CD14-positive monocyte (primary cell): Measurements from ENCODE around the gene TUT1. TPM values are rescaled to one million over a fixed set of nuclear protein-coding genes. Genes with fewer than 3 reads are reported as not detected.

Source experiments
- DNase-seq, 3 donors: peaks; one replicate each; pipeline ENCODE4 v3.0.0-alpha.2; 2011 to 2022
- H2AFZ ChIP-seq: 2 replicates; pipeline ENCODE4 v1.6.0; 2012; ENCODE audit warnings: mild to moderate bottlenecking, low read depth, low read length, inconsistent platforms; ENCODE audit not compliant: insufficient read depth, poor library complexity, severe bottlenecking
- H3K27ac ChIP-seq, 2 donors: 1 replicate in 1 of 2; 2 replicates in 1 of 2; pipeline ENCODE4 v1.5.1; 2012 to 2013; ENCODE audit warnings: low read length in 2 of 2, control low read depth in 1 of 2, inconsistent platforms in 1 of 2, low read depth in 1 of 2, mild to moderate bottlenecking in 1 of 2
- H3K27me3 ChIP-seq, 2 donors: one replicate each; pipeline versions ENCODE4 v1.6.0 to v1.6.1; 2011 to 2013; ENCODE audit warnings: low read length in 2 of 2; ENCODE audit not compliant: control insufficient read depth in 2 of 2, insufficient read depth in 2 of 2
- H3K36me3 ChIP-seq, 2 donors: replicated peaks in 1 of 2; 1 replicate in 1 of 2; 2 replicates in 1 of 2; pipeline versions ENCODE4 v1.5.1 to v1.6.1; 2012 to 2013; ENCODE audit warnings: low read length in 2 of 2, control low read depth in 1 of 2, inconsistent platforms in 1 of 2, mild to moderate bottlenecking in 1 of 2; ENCODE audit not compliant: insufficient read depth in 2 of 2, control insufficient read depth in 1 of 2
- H3K4me1 ChIP-seq, 2 donors: 1 replicate in 1 of 2; 2 replicates in 1 of 2; pipeline versions ENCODE4 v1.5.1 to v1.6.1; 2012 to 2013; ENCODE audit warnings: low read length in 2 of 2, control low read depth in 1 of 2, inconsistent platforms in 1 of 2, mild to moderate bottlenecking in 1 of 2, moderate library complexity in 1 of 2; ENCODE audit not compliant: insufficient read depth in 2 of 2, control insufficient read depth in 1 of 2
- H3K4me2 ChIP-seq: replicated peaks from 2 replicates; pipeline ENCODE3; 2012; ENCODE audit warnings: low read length, moderate library complexity, mild to moderate bottlenecking; ENCODE audit not compliant: poor library complexity, severe bottlenecking; ENCODE audit errors: extremely low read depth
- H3K4me3 ChIP-seq, 3 experiments: fragments of 200-600 bp in 1 of 3; sonication (generic) in 1 of 3; replicated peaks in 1 of 3; 1 replicate in 2 of 3; 2 replicates in 1 of 3; pipeline ENCODE4 v1.5.1; 2011 to 2013; ENCODE audit warnings: low read length in 3 of 3, mild to moderate bottlenecking in 3 of 3, control low read depth in 2 of 3, low read depth in 2 of 3, inconsistent platforms in 1 of 3, moderate library complexity in 1 of 3
- H3K79me2 ChIP-seq: 2 replicates; pipeline ENCODE4 v1.6.0; 2012; ENCODE audit warnings: mild to moderate bottlenecking, control low read depth, inconsistent platforms, low read length, moderate library complexity; ENCODE audit not compliant: insufficient read depth
- H3K9ac ChIP-seq: 2 replicates; pipeline ENCODE4 v1.6.0; 2017; ENCODE audit warnings: low read length, mild to moderate bottlenecking; ENCODE audit not compliant: insufficient read depth, poor library complexity, severe bottlenecking
- H3K9me3 ChIP-seq, 2 donors: replicated peaks in 1 of 2; 1 replicate in 1 of 2; 2 replicates in 1 of 2; pipeline versions ENCODE4 v1.5.1 to v1.6.1; 2012 to 2013; ENCODE audit warnings: low read length in 2 of 2, control low read depth in 1 of 2; ENCODE audit not compliant: control insufficient read depth in 1 of 2, insufficient read depth in 1 of 2
- H4K20me1 ChIP-seq: 2 replicates; pipeline ENCODE4 v1.6.0; 2012; ENCODE audit warnings: mild to moderate bottlenecking, low read length, control low read depth, moderate library complexity; ENCODE audit not compliant: insufficient read depth
- H3K27ac Mint-ChIP-seq, 7 donors: one replicate each; pipeline ENCODE4 v1.8.0; 2020; ENCODE audit warnings: mild to moderate bottlenecking in 7 of 7, mixed read lengths in 7 of 7, moderate library complexity in 6 of 7, inconsistent platforms in 2 of 7
- H3K27me3 Mint-ChIP-seq, 3 donors: one replicate each; pipeline ENCODE4 v1.8.0; 2021 to 2022; ENCODE audit warnings: low read depth in 3 of 3, mild to moderate bottlenecking in 3 of 3, mixed read lengths in 3 of 3, moderate library complexity in 3 of 3, inconsistent platforms in 1 of 3
- H3K36me3 Mint-ChIP-seq, 2 donors: one replicate each; pipeline ENCODE4 v1.8.0; 2020; ENCODE audit warnings: mixed read lengths in 2 of 2, inconsistent platforms in 1 of 2, mild to moderate bottlenecking in 1 of 2
- H3K4me1 Mint-ChIP-seq: one replicate; pipeline ENCODE4 v1.8.0; 2020; ENCODE audit warnings: mild to moderate bottlenecking, mixed read lengths
- H3K4me3 Mint-ChIP-seq, 2 donors: one replicate each; pipeline ENCODE4 v1.8.0; 2020; ENCODE audit warnings: mild to moderate bottlenecking in 2 of 2, mixed read lengths in 2 of 2, moderate library complexity in 1 of 2
- H3K9me3 Mint-ChIP-seq, 7 donors: one replicate each; pipeline ENCODE4 v1.8.0; 2020 to 2022; ENCODE audit warnings: mixed read lengths in 7 of 7, mild to moderate bottlenecking in 6 of 7, moderate library complexity in 6 of 7, inconsistent platforms in 2 of 7
- WGBS: methylation state at CpG from one replicate; pipeline ENCODE4 v1.1.5; 2013; ENCODE audit warnings: missing lambda C conversion rate; ENCODE audit not compliant: insufficient coverage; 5-methylcytosine and 5-hydroxymethylcytosine counted together
- intact Hi-C, 2 donors: fragments of 100-400 bp; cut with micrococcal nuclease; formaldehyde crosslinking; loops; one replicate each; pipeline versions ENCODE4 v1.15.0 to v1.15.1; 2023
- polyA plus RNA-seq, 3 donors: library from polyadenylated mRNA; depleted of rRNA in 1 of 3; unstranded in 2 of 3; stranded (reverse) in 1 of 3; fragments of 300-500 nt in 2 of 3; fragments of >200 nt in 1 of 3; fragmentation: Illumina TruSeq in 2 of 3; gene quantifications; 1 replicate in 2 of 3; 2 replicates in 1 of 3; pipeline ENCODE4 v1.2.3, GENCODE V29; 2012 to 2021
- TF ChIP-seq, protein P1 (sequence below): fragments of 200-600 bp; IDR thresholded peaks from one replicate; pipeline ENCODE4 v1.8.0; 2022; ENCODE audit warnings: antibody characterized with exemption, mild to moderate bottlenecking

Gene TUT1
- polyA plus RNA-seq, 3 donors = 1.8 to 16.3 (median 2.1) TPM

DNA sequence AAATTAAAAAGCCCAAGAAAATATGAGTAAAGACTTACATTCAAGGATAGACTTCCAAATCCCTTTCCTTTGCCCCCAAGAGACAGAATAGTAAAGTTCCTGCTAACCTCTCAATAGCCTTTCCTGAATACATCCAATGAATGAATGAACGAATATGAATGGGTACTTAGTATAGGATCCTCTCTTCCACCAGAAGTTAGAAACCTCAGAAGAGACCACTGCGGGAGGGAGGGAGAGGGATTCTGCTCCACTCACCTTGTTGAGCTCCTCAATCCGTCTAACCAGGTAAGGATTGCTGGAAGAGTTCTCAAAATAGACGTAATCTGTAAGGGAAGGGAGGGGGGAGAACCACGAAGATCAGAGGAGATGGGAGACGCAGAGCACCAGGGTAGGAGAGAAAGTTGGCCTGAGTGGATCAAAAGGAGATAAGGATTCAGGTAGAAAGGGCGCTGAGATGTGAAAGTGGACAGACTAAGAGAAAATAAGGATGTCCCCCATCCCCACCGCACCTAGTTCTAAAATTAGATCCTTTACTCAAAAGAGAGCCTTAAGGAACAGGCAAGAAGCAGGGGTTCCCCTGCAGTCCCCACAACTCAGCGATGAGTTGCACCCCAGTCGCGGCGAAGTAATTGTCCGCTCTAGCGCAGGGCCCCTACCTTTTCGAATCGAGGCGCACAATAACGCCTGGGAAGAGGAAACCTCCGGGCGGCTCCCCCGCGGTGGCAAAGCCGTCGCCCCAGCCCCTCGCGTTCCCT lies 9.2 kb upstream of the TUT1 start:
- H3K9me3 ChIP-seq = no peaks in the 10 kb centered on the region
- intact Hi-C loops = loop anchor here in 1 of 2 donors (5.0 kb wide), 1 partner anchor 47 kb away; the partner anchor contains the start of gene GANAB
- TF ChIP-seq, protein P1, sequence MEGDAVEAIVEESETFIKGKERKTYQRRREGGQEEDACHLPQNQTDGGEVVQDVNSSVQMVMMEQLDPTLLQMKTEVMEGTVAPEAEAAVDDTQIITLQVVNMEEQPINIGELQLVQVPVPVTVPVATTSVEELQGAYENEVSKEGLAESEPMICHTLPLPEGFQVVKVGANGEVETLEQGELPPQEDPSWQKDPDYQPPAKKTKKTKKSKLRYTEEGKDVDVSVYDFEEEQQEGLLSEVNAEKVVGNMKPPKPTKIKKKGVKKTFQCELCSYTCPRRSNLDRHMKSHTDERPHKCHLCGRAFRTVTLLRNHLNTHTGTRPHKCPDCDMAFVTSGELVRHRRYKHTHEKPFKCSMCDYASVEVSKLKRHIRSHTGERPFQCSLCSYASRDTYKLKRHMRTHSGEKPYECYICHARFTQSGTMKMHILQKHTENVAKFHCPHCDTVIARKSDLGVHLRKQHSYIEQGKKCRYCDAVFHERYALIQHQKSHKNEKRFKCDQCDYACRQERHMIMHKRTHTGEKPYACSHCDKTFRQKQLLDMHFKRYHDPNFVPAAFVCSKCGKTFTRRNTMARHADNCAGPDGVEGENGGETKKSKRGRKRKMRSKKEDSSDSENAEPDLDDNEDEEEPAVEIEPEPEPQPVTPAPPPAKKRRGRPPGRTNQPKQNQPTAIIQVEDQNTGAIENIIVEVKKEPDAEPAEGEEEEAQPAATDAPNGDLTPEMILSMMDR = no peak
- peak overlapping the region; percentile 81 to 98 (median 93) for H3K4me3 ChIP-seq
- H3K9ac ChIP-seq = peak overlapping the region; percentile 97
- Mint-ChIP-seq H3K9me3 (no peaks in the 10 kb centered on the region), H3K27me3 (no peaks in the 10 kb centered on the region), H3K4me1 (peaks cover 51% of the 10 kb centered on the region), H3K36me3 (peaks cover 61 to 65% of the 10 kb centered on the region in 2 donors), H3K27ac (peak overlapping the region; percentile 82 to 91 (median 87)), H3K4me3 (peak overlapping the region; percentile 92 to 96)
- H3K27ac ChIP-seq = peak overlapping the region; percentile 79 to 86
- peaks cover 43% of the 10 kb centered on the region for H3K79me2 ChIP-seq
- H4K20me1 ChIP-seq = peaks cover 47% of the 10 kb centered on the region
- peaks cover 44 to 53% of the 10 kb centered on the region in 2 donors for H3K36me3 ChIP-seq
- H2AFZ ChIP-seq = peak overlapping the region; percentile 93
- H3K27me3 ChIP-seq = no peaks in the 10 kb centered on the region
- peaks cover 39 to 49% of the 10 kb centered on the region in 2 donors for H3K4me1 ChIP-seq
- H3K4me2 ChIP-seq = peak overlapping the region; percentile 98
- 0% methylated on average over 22 of the region's 26 CpGs for WGBS
- DNase-seq = peak in 1 of 3 donors; percentile 10

DNA sequence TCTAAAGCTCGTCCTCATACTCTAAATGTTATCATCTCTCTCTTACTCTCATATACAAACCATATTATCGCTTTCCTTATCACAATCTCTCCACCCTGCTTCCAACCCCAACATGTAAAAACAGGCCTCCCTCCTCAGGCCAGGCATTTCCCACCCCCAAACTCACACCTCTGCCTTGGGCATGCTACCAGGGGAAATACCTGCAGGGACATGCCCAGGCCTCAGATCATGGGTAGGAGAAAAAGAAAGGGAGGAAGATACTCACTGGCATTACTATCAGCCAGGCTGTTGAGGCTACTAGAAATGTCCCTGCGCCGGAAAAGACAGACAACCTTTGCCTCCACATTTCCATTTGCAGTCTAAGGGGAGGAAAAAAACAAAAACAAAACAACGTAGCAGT lies 8.6 kb upstream of the TUT1 start:
- peaks cover 45 to 53% of the 10 kb centered on the region in 2 donors for H3K36me3 ChIP-seq
- 78% methylated on average over 2 of the region's 5 CpGs for WGBS
- no peaks in the 10 kb centered on the region for H3K9me3 ChIP-seq
- H3K79me2 ChIP-seq = peaks cover 43% of the 10 kb centered on the region
- no peaks in the 10 kb centered on the region for H3K27me3 Mint-ChIP-seq
- H3K4me3 ChIP-seq = peak overlapping the region; percentile 81 to 98 (median 93)
- peak overlapping the region; percentile 97 for H3K9ac ChIP-seq
- no peak overlapping the region for H2AFZ ChIP-seq
- peaks cover 39 to 49% of the 10 kb centered on the region in 2 donors for H3K4me1 ChIP-seq
- H3K36me3 Mint-ChIP-seq = peaks cover 61 to 65% of the 10 kb centered on the region in 2 donors
- intact Hi-C loops = loop anchor here (5.0 to 10.0 kb wide), 4 partner anchors 47 to 265 kb away; partner anchors contain the start of genes BSCL2 (in 2 of the 2), GNG3 (in 2 of the 2), GANAB (in 1 of the 2) and TMEM179B (in 1 of the 2)
- H3K9me3 Mint-ChIP-seq = no peaks in the 10 kb centered on the region
- H3K4me1 Mint-ChIP-seq = peaks cover 51% of the 10 kb centered on the region
- peak overlapping the region; percentile 98 for H3K4me2 ChIP-seq
- H3K27ac ChIP-seq = peak overlapping the region in 1 of 2 donors; percentile 86
- no peaks in the 10 kb centered on the region for H3K27me3 ChIP-seq
- H3K27ac Mint-ChIP-seq = peak overlapping the region; percentile 76 to 92 (median 88)
- no peak for DNase-seq
- H3K4me3 Mint-ChIP-seq = peak overlapping the region; percentile 92 to 96
- TF ChIP-seq, protein P1 = no peak
- H4K20me1 ChIP-seq = peaks cover 52% of the 10 kb centered on the region
